ENCODE results near the gene DNAJC15.

- TF ChIP-seq POLR2AphosphoS5 (IDR thresholded peaks at IDR 0.05; ENCODE audit: low read depth, low read length) (no peak), TAF1 (IDR thresholded peaks at IDR 0.05; ENCODE audit: borderline replicate concordance, low read depth, low read length) (no peak)
Measured at GRCh38 chr13:43146400-43146799, 123.0 kb downstream of the DNAJC15 start.
